GM18870 (cell line): ENCODE measurements around the gene TMEM132C.

Experiments
- ATAC-seq: cut with Tn5 transposase; IDR thresholded peaks from one replicate; pipeline ENCODE4 v1.9.1; 2021; ENCODE audit warnings: moderate library complexity; ENCODE audit not compliant: unreplicated experiment

TMEM132C gene

GRCh38 chr12:128745772-128746689, 479.1 kb downstream of the TMEM132C start:
- ATAC-seq = no peak

- ATAC-seq = no peak
These were observed 480.5 kb downstream of the TMEM132C start for GRCh38 chr12:128747441-128747840.

GRCh38 chr12:128752386-128752785, 485.4 kb downstream of the TMEM132C start:
- no peak for ATAC-seq

- no peak for ATAC-seq
These were observed 486.5 kb downstream of the TMEM132C start for GRCh38 chr12:128753438-128753837.

DNA sequence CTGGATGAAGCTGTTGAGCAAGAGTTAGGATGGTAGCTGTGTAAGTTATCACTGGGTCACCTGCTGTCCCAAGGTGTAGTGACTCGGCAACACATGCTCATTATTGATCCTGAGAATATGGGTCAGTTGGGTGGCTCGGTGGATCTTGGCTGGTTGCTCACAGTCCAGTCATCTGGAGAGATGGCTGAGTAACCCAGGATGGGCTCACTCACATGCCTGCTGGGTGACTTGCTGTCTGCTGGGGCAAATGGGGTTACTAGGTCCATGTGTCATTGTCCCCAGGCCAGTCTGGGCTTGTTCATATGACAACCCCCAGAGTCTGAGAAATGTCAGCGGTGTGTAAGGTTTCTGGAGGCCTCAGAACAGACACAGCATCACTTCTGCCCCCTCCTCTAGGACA, 487.3 kb downstream of the TMEM132C start:
- ATAC-seq = no peak

DNA sequence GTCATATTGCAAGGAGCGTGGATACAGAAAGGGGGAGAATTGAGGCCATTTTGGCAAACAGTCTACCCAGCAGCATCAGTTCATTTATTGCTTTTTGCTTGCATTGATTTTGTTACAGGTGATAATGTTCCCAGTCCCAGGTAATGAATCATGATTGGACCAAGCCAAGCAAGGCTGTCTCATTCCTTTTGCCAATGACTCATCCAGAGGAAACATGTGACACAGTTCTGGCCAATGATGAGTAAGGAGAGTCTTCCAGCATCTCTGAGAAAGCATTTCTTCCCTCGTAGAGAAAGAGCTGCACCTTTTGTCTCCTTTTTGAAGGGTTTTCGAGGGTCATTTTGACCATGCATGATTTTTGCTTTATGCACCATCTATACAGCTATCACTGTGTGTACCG, 488.6 kb downstream of the TMEM132C start:
- ATAC-seq = no peak
